ENCODE data around the gene ASPG.

The ASPG gene

DNA sequence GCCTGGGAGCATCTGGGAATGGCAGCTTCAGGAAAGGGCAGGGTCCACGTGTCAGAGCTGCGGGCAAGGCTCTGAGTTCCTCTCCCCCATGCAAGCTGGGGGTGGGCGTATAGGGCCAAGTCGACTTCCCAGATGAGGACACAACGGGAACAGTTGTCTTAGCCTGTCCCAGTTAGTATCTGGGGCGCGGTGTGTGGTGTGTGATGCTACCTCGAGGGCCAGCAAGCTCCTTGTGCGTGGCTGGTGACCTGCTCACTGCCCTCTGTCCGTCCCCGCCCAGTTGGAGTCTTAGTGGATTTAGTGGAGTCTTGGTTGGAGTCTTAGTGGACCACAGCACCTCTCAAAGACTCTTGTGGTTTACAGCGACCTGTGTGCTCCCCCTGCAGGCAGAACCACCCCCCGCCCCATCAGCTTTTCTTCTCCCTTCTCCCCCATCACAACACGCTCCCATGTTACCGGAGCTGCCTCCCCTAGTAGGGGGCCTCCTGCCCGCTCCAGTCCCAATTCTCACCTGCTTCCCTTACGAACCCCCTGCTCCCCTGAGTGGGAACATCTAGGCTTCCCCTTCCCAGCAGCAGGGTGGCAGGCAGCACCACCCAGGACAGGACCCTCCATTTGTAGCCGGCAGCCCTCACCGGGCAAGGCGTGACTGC is 8.7 kb downstream of the ASPG start:
- no peak overlapping the region for H3K27ac ChIP-seq
- TF ChIP-seq, protein P1, sequence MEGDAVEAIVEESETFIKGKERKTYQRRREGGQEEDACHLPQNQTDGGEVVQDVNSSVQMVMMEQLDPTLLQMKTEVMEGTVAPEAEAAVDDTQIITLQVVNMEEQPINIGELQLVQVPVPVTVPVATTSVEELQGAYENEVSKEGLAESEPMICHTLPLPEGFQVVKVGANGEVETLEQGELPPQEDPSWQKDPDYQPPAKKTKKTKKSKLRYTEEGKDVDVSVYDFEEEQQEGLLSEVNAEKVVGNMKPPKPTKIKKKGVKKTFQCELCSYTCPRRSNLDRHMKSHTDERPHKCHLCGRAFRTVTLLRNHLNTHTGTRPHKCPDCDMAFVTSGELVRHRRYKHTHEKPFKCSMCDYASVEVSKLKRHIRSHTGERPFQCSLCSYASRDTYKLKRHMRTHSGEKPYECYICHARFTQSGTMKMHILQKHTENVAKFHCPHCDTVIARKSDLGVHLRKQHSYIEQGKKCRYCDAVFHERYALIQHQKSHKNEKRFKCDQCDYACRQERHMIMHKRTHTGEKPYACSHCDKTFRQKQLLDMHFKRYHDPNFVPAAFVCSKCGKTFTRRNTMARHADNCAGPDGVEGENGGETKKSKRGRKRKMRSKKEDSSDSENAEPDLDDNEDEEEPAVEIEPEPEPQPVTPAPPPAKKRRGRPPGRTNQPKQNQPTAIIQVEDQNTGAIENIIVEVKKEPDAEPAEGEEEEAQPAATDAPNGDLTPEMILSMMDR (IDR thresholded peaks at IDR 0.05) = no peak
- no peak for TF ChIP-seq ZFX (IDR thresholded peaks at IDR 0.05; ENCODE audit: borderline replicate concordance)

DNA sequence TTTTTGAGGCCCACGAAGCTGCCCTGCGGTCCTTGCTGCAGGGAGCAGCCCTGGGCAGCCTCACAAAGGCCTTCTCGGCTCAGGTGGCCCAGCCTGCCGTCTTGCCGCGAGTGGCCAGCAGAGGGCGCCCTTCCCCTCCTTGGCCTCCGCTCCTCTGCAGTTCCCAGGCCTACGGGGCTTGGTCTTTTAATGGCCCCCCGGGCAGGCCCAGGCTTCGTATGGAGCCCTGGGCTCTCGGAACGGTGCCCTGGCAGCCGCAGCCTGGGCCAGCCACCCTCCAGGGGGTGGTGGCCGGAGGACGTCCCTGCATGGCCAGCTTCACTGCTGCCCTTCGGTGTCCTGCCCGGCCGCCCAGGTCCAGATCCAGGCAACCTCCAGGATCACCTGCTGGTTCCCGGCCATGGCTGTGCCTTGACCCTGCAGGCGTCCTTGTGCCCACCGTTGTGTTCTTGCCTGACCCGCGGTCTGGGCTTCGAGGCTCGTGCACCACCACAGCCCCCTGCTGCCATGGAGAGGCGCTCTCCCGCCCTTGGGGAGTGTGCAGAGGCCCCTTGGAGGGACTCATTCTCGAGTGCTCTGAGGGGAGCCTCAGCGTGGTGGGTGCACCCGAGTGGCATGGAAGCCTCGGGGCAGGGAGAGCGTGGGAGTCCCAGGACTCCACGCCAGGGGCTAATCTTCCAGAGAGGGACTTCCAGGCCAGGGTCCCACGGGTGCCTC is 9.4 kb downstream of the ASPG start:
- no peak overlapping the region for H3K27ac ChIP-seq
- TF ChIP-seq ZFX (IDR thresholded peaks at IDR 0.05; ENCODE audit: borderline replicate concordance) = no peak
- TF ChIP-seq, protein P1 (IDR thresholded peaks at IDR 0.05) = peak; percentile 96

DNA sequence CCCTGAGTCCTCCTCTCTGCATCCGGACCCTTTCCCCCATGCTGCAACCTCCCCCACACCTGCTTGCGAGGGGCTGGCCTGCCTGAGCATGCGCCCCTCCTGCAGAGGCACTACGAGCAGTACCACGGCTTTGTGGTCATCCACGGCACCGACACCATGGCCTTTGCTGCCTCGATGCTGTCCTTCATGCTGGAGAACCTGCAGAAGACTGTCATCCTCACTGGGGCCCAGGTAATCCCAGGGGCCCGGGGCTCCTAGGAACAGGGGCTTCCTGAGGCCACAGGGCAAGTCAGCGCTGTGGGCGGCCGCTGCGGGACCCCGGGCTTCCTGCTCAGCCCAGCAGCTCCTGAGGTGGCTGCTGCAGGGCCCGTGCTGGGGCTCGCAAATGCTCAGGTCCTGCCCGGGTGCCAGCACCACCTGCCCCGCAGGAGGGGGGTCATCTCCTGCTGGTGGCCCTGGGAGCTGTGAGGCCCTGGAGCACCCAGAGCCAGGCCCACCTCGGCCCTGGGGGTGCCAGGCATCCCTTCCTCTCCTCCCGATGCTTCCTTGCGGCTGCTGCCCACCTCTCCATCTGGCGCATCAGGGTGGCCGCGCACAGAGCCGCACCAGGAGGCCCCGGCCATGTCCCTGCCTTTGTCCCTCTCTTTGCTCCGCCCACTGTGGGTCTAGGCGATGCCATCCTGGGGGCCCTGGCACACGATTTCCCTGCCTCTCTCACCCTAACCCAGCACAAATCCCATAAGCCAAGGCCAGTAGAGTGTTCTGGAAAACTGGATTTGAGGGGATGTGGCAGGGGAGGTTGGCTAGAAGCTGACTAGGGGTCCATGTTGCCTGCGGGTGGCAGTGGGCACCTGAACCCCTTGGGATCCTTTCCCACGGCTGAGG is 10.2 kb downstream of the ASPG start:
- TF ChIP-seq ZFX (IDR thresholded peaks at IDR 0.05; ENCODE audit: borderline replicate concordance) = no peak
- TF ChIP-seq, protein P1 (IDR thresholded peaks at IDR 0.05) = no peak
- no peak overlapping the region for H3K27ac ChIP-seq

DNA sequence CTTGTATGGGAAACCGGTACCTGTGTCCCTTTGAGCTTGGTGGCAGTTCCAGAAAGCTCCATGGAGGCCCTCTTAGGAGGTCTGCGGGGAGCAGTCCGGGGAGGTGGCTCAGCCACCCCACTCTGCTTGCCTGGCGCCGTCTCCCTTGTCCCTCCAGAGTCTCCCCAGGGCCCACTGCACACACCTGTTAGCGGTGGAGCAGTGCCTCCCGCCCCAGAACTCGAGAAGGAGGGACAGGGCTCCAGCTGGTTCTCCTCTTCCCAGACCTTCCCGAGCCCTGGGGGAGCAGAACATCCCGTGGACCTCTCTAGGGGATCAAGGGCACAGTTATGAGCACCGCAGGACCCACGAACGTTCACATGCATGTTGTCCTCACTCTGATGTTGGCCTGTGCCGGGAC is 10.8 kb downstream of the ASPG start:
- H3K27ac ChIP-seq = no peak overlapping the region
- TF ChIP-seq ZFX (IDR thresholded peaks at IDR 0.05; ENCODE audit: borderline replicate concordance) = no peak
- TF ChIP-seq, protein P1 (IDR thresholded peaks at IDR 0.05) = no peak

DNA sequence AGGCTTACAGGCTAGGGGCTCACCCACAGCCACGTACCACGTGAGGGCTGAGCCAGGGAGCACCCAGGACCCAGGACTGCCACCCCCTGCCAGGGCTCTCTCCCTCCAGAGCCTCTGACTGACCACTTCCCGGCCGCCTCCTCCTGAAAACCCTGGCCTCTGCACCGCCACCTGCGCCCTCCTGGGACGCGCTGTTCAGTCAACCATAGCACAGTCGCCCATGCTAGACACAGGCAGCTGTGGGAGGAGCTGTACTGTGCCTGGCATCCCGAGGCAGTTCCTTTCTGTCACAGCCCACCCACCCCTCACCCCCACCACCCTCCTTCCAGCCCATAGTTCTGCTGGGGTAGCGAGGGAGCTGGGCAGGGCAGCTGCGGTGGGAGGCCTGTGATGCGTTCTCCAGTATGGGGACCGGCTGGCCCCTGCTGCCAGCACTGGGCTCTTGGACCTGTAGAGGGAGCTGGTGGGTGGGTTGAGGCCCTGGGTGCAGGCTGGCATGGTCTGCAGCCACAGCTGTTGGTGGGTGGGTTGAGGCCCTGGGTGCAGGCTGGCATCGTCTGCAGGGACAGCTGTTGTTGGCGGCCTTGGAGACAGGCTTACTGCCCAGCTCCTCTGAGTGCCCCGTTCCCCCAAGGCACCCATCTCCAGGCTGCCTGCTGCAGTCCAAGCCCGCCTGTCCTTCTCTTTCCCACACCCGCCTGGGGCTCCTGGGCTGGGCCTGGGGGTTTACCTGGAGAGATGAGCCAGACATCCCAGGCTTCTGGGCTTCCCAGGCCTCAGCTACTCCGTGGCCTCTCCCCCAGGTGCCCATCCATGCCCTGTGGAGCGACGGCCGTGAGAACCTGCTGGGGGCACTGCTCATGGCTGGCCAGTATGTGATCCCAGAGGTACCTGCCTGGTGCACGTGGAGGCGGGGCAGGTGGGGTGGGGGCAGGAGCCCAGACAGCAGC is 11.5 kb downstream of the ASPG start:
- H3K27ac ChIP-seq = no peak overlapping the region
- TF ChIP-seq, protein P1 (IDR thresholded peaks at IDR 0.05) = peak; percentile 57
- TF ChIP-seq ZFX (IDR thresholded peaks at IDR 0.05; ENCODE audit: borderline replicate concordance) = no peak

DNA sequence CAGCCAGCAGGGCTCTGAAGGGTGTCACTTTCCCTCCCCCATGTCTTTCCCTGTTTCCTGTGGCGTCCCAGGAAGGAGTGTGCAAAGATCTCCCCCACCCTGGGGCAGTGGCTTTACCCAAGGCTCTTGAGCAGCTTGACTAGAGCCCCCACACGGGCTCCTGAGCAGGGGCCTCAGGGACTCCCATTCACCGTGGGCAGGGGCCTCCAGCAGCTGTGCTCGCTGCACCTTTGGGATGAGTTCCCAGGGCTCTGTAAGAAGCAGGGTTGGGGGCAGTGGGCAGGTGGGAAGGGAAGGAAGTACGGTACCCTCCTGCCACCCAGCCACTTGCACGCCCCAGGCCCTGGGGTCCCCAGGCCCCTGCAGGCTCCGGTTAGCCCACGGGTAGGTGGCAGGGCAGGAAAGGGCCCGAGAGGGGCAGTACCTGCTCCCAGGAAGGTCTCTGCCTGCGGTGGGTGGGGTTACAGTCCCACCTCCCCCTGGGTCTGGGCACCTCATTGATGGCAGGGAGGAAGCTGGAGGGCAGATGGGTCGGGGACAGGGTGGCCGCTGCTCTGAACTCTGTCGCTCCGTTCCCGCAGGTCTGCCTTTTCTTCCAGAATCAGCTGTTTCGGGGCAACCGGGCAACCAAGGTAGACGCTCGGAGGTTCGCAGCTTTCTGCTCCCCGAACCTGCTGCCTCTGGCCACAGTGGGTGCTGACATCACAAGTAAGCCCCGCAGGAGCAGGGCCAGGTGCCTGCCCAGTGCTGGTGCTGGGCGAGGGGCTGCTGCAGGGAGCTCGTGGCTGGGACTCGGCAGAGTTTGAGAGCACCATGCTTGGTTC is 13.0 kb downstream of the ASPG start:
- no peak overlapping the region for H3K27ac ChIP-seq
- TF ChIP-seq, protein P1 (IDR thresholded peaks at IDR 0.05) = no peak
- TF ChIP-seq ZFX (IDR thresholded peaks at IDR 0.05; ENCODE audit: borderline replicate concordance) = no peak
